ENCODE results near the gene TBCD.
A peak's percentile ranks its signal among the peaks of the same experiment; 100 is the strongest.
"Not testable (repeated sequence)": the region's sequence is repeated elsewhere in the genome, so short reads cannot be mapped to it uniquely, and the experiment has no call there.

The TBCD gene

DNA sequence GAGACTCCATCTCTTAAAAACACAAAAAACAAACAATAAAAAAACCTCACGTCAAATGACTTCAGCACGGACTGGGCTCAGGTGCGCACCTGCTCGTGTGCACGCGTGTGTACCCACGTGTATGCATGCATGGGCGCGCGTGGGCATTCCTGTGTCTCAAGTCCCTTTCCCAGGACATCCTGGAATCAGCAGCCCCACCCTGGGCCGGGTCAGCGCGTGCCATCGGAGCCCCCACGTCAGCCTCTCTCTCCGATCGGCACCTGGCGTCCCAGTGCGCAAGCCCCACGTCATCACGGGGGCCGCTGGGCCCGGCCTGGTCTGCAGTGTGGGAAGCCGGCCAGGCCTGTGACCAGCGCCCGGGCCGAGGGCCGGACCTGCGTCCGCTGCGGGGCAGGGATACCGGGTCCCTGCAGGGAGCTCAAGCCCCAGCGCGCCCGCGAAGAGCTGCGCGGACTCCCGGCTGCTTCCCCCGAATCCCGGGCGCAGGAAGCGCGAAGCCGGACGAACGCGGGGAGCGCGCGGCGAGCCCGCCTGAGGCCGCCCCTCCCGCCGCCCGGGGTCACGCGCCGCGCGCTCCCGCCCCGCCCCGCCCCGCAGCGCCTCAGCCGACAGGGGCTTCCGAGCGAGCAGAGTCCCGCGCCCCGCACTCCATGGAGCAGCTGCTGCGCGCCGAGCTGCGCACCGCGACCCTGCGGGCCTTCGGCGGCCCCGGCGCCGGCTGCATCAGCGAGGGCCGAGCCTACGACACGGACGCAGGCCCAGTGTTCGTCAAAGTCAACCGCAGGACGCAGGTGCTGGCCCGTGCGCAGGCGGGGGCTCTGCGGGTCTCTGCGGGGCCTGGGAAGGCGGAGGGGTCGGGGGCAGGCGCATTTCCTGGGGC is 16.6 kb upstream of the TBCD start, which contains the start of gene FN3K:
FN3K (plus strand) TSS at position 629 of the 880 bp plus-strand sequence; CDS start at position 651, 22 bp downstream.
- Histone ChIP-seq H3K4me3 (ENCODE audit: low read depth in 1 of 2, low read length in 2 of 2) (peak within 1 kb of the TSS; percentile 68 to 70), H3K9me3 (ENCODE audit: low read length) (peaks cover 2% of the 10 kb centered on the region), H3K9ac (ENCODE audit: low read length) (peak within 1 kb of the TSS; percentile 53), H3K36me3 (ENCODE audit: insufficient read depth, low read length) (peaks cover 5% of the 10 kb centered on the region), H3K27me3 (ENCODE audit: control insufficient read depth in 1 of 2, insufficient read depth in 2 of 2, low read length in 2 of 2) (no peaks in the 10 kb centered on the region), H3K4me1 (ENCODE audit: insufficient read depth, low read length) (peaks cover 10% of the 10 kb centered on the region), H3K27ac (ENCODE audit: low read depth, low read length) (peak within 1 kb of the TSS; percentile 88)

DNA sequence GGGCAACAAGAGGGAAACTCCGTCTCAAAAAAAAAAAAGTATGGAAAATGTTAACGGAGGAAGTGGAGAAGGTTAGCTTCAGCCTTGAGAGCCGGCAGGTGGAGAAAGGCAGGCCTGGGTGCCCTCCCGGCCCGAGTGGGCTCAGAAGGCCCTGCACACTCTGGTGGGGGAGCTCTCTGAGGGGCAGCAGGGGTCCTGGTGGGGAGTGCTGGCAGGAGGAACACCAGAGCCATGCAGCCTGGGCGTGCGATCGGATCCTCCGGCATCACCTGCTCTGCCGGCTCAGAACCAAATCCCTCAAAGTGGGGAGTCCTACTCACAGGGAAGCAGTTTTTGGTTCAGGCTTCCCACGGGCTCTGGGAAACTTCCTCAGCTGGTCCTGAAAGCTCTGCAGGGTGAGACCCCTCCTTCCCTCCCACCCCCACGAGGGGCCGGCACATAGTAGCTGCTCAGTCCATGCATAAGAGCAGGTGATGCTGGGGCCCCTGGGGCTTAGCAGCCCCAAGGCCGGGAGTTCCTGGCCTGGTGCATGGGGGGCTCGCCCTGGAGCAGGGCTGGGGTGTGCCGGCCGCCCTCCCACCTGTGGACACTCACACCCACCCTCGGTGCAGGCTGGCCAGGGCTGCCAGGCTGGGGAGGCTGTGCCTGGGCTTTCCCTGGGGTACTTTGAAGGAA is 15.2 kb upstream of the TBCD start:
- H3K27ac ChIP-seq (ENCODE audit: low read depth, low read length): no peak overlapping the region

DNA sequence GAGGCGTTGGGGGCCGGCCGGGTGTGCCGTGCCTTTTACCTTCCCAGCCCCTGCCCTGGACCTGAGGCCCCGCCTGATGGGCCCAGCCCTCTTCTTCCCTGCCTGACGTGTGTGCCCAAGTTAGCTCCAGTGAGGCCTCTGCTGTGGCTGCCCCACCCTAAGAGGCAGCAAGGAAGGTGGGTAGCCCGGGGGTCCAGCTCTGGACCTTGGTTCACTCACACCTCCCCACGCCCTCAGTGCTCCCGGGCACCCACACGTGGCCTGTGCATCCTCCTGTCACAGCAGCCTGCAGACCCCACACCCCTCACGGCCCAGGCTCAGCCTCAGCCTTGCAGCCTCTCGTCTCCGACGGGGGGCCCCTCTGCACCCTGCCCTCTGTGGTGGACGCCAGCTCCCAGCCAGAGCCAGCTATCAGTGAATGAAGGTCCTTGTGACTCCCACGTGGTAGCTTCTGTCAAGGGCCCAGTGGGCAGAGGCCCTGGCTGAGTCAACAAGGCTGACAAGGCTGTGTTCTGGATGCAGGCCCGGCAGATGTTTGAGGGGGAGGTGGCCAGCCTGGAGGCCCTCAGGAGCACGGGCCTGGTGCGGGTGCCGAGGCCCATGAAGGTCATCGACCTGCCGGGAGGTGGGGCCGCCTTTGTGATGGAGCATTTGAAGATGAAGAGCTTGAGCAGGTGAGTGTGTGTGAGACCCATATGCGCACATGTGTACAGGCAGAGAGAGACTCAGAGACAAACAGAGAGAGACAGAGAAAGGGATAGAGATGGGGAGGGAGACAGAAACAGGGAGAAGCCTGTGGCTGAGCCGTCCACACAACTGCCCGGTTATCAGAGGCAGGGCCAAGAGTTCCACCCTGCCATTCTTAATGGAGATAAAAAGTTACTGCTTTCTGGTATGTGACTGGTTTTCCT is 13.6 kb upstream of the TBCD start:
- H3K9ac ChIP-seq (ENCODE audit: low read length): no peak overlapping the region
- H3K4me1 ChIP-seq (ENCODE audit: insufficient read depth, low read length): peaks cover 10% of the 10 kb centered on the region
- no peak overlapping the region for H3K27ac ChIP-seq (ENCODE audit: low read depth, low read length)
- no peaks in the 10 kb centered on the region for H3K27me3 ChIP-seq (ENCODE audit: control insufficient read depth in 1 of 2, insufficient read depth in 2 of 2, low read length in 2 of 2)
- H3K4me3 ChIP-seq (ENCODE audit: low read depth in 1 of 2, low read length in 2 of 2): no peak overlapping the region
- peaks cover 28% of the 10 kb centered on the region for H3K36me3 ChIP-seq (ENCODE audit: insufficient read depth, low read length)
- peaks cover 9% of the 10 kb centered on the region for H3K9me3 ChIP-seq (ENCODE audit: low read length)

More for the DNA sequence above, 15.2 kb upstream of the TBCD start:
- H3K36me3 ChIP-seq (ENCODE audit: insufficient read depth, low read length): peaks cover 18% of the 10 kb centered on the region
- H3K4me3 ChIP-seq (ENCODE audit: low read depth in 1 of 2, low read length in 2 of 2): peak overlapping the region in 1 of 2 donors; percentile 70
- peaks cover 9% of the 10 kb centered on the region for H3K9me3 ChIP-seq (ENCODE audit: low read length)
- peak overlapping the region; percentile 53 for H3K9ac ChIP-seq (ENCODE audit: low read length)
- H3K4me1 ChIP-seq (ENCODE audit: insufficient read depth, low read length): peaks cover 10% of the 10 kb centered on the region
- no peaks in the 10 kb centered on the region for H3K27me3 ChIP-seq (ENCODE audit: control insufficient read depth in 1 of 2, insufficient read depth in 2 of 2, low read length in 2 of 2)

DNA sequence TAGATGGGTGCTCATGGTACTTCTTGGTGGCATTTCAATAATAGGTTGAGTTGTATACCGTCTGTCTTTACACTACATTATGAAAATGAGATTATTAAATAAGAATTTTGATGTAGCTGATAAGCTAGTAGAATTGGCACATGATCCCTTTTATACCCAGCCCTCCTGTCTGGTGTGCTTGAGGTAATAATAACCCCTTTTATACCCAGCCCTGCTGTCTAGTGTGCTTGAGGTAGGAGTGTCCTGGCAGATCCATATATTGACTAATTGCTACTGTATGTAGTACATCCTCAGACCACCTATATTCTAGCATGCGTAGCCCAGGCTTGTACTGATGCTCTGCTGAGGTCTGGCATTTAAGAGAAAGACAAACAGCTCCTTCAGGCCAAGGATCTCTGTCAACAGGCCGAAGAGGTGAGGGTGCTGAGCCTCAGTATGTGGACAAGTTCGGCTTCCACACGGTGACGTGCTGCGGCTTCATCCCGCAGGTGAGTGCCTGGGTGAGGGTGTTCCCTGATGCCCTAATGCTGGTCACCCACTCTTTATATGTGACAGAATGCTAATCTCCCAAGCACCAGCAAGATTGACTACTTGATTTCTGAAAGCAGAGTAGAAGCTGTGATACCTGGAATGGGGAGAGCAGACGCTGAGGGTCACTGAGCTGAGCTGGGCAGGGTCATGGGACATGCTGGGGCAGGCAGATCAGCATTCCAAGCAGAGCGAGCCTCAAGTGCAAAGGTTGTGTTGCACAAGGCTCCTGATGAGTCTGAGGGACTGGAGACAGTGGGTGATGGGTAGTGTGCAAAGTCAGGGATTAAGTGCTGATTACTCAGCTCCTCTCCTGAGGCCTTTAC is 10.7 kb upstream of the TBCD start:
- Histone ChIP-seq H3K27me3 (ENCODE audit: control insufficient read depth in 1 of 2, insufficient read depth in 2 of 2, low read length in 2 of 2) (no peaks in the 10 kb centered on the region), H3K4me1 (ENCODE audit: insufficient read depth, low read length) (peaks cover 8% of the 10 kb centered on the region), H3K4me3 (ENCODE audit: low read depth in 1 of 2, low read length in 2 of 2) (no peak overlapping the region), H3K9me3 (ENCODE audit: low read length) (peaks cover 9% of the 10 kb centered on the region), H3K36me3 (ENCODE audit: insufficient read depth, low read length) (peaks cover 34% of the 10 kb centered on the region), H3K27ac (ENCODE audit: low read depth, low read length) (no peak overlapping the region), H3K9ac (ENCODE audit: low read length) (no peak overlapping the region)

DNA sequence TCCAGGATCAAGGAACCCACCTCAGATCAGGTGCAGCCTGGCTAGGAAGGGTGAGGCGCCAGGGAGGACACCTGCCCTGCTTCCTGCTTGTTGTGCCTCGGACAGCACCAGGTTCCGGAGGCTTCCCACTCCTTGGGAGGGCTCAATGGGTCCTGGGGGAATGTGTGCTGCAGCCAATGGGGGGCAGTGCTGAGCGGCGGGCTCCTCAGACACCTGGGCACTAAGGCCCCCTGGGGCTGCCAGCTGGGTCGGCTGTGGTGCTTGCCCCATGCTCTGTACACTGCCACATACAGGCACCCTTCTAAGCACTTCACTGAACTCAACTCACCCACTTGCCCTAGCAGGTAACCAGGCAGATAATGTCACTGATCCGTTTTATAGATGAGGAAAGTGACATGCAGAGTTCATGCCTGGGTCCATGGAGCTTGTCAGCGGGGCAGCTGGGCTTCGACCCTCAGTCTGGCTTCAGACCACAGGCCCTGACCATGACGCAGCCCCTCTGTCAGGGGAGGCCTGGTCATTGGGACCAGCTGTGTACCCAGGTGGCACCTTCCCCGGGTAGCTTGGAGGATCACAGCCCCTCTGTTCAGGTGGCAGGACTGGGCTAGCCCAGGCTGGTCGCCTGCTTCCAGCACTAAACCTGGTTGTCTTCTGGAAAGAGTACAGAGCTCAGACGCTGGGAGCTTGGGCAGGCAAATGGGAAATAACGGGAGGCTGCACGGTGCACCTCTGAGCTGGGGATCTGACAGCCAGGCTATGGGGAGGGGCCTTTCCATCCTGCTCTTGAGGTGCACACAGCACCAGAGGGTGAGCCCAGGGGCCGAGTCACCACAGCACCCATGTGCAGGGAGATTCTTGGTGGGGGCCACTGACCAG is 8.3 kb upstream of the TBCD start:
- H3K9me3 ChIP-seq (ENCODE audit: low read length): peaks cover 9% of the 10 kb centered on the region
- H3K9ac ChIP-seq (ENCODE audit: low read length): no peak overlapping the region
- H3K36me3 ChIP-seq (ENCODE audit: insufficient read depth, low read length): peaks cover 34% of the 10 kb centered on the region
- no peak overlapping the region for H3K4me3 ChIP-seq (ENCODE audit: low read depth in 1 of 2, low read length in 2 of 2)
- no peaks in the 10 kb centered on the region for H3K4me1 ChIP-seq (ENCODE audit: insufficient read depth, low read length)
- no peaks in the 10 kb centered on the region for H3K27me3 ChIP-seq (ENCODE audit: control insufficient read depth in 1 of 2, insufficient read depth in 2 of 2, low read length in 2 of 2)
- H3K27ac ChIP-seq (ENCODE audit: low read depth, low read length): no peak overlapping the region

DNA sequence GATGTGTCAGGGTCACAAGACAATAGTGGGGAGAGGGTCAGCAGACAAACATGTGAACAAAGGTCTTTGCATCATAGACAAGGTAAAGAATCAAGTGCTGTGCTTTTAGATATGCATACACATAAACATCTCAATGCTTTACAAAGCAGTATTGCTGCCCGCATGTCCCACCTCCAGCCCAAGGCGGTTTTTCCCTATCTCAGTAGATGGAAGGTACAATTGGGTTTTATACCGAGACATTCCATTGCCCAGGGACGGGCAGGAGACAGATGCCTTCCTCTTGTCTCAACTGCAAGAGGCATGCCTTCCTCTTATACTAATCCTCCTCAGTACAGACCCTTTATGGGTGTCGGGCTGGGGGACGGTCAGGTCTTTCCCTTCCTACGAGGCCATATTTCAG is 7.1 kb upstream of the TBCD start:
- H3K4me1 ChIP-seq (ENCODE audit: insufficient read depth, low read length); H3K4me3 ChIP-seq (ENCODE audit: low read depth in 1 of 2, low read length in 2 of 2); H3K9ac ChIP-seq (ENCODE audit: low read length); H3K27me3 ChIP-seq (ENCODE audit: control insufficient read depth in 1 of 2, insufficient read depth in 2 of 2, low read length in 2 of 2); H3K9me3 ChIP-seq (ENCODE audit: low read length); H3K27ac ChIP-seq (ENCODE audit: low read depth, low read length): not testable (repeated sequence)
- H3K36me3 ChIP-seq (ENCODE audit: insufficient read depth, low read length): peaks cover 34% of the 10 kb centered on the region

DNA sequence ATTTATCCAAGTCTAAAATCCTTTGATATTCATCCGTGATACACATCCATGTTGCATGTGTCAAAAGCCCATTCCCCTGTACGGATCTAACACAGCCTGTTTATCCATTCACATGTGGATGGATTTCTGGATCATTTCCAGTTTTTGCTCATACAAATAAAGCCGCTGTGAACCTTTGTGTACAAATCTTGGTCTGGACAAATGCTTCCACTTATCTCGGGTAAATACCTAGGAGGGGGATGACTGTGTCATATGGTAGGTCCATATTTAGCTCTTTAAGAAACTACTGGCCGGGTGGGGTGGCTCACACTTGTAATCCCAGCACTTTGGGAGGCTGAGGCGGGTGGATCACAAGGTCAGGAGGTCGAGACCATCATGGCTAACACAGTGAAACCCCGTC is 6.3 kb upstream of the TBCD start:
- Histone ChIP-seq H3K36me3 (ENCODE audit: insufficient read depth, low read length) (peaks cover 27% of the 10 kb centered on the region), H3K4me3 (ENCODE audit: low read depth in 1 of 2, low read length in 2 of 2) (no peak overlapping the region), H3K9me3 (ENCODE audit: low read length) (peaks cover 4% of the 10 kb centered on the region), H3K27ac (ENCODE audit: low read depth, low read length) (no peak overlapping the region), H3K4me1 (ENCODE audit: insufficient read depth, low read length) (no peaks in the 10 kb centered on the region), H3K9ac (ENCODE audit: low read length) (no peak overlapping the region), H3K27me3 (ENCODE audit: control insufficient read depth in 1 of 2, insufficient read depth in 2 of 2, low read length in 2 of 2) (no peaks in the 10 kb centered on the region)

DNA sequence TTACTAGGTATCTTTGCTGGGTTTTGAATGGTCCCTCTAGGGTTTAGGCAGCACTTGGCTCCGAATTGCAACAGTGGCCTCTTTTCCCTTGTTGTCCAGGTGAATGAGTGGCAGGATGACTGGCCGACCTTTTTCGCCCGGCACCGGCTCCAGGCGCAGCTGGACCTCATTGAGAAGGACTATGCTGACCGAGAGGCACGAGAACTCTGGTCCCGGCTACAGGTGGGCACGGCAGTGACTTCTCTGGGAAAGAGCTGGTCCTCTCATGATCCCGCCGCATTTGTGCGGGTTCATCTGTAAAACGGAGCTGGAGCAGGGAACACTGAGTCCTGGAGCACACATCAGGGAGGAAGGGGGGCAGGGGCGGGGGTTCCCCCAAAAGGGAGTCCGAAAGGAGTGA is 3.1 kb upstream of the TBCD start:
- Histone ChIP-seq H3K9ac (ENCODE audit: low read length) (no peak overlapping the region), H3K27me3 (ENCODE audit: control insufficient read depth in 1 of 2, insufficient read depth in 2 of 2, low read length in 2 of 2) (no peaks in the 10 kb centered on the region), H3K36me3 (ENCODE audit: insufficient read depth, low read length) (peaks cover under 1% of the 10 kb centered on the region), H3K4me1 (ENCODE audit: insufficient read depth, low read length) (peaks cover 12% of the 10 kb centered on the region), H3K27ac (ENCODE audit: low read depth, low read length) (no peak overlapping the region), H3K9me3 (ENCODE audit: low read length) (no peaks in the 10 kb centered on the region), H3K4me3 (ENCODE audit: low read depth in 1 of 2, low read length in 2 of 2) (no peak overlapping the region)

DNA sequence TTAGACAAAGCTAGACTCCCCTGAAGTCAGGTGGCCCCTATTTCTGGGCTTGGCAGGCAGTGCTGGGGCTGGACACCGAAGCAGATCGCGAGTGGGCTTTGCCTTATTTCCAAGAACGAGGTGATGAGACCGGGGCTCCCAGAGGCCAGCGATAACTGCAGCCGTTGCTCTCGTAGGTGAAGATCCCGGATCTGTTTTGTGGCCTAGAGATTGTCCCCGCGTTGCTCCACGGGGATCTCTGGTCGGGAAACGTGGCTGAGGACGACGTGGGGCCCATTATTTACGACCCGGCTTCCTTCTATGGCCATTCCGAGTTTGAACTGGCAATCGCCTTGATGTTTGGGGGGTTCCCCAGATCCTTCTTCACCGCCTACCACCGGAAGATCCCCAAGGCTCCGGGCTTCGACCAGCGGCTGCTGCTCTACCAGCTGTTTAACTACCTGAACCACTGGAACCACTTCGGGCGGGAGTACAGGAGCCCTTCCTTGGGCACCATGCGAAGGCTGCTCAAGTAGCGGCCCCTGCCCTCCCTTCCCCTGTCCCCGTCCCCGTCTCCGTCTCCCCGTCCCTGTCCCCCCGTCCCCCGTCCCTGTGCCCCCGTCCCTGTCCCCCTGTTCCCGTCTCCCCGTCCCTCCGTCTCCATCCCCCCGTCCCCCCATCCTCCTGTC is 1.5 kb upstream of the TBCD start:
- Histone ChIP-seq H3K4me3 (ENCODE audit: low read depth in 1 of 2, low read length in 2 of 2) (no peak overlapping the region), H3K36me3 (ENCODE audit: insufficient read depth, low read length) (no peaks in the 10 kb centered on the region), H3K27ac (ENCODE audit: low read depth, low read length) (no peak overlapping the region), H3K9me3 (ENCODE audit: low read length) (no peaks in the 10 kb centered on the region), H3K9ac (ENCODE audit: low read length) (no peak overlapping the region), H3K27me3 (ENCODE audit: control insufficient read depth in 1 of 2, insufficient read depth in 2 of 2, low read length in 2 of 2) (no peaks in the 10 kb centered on the region), H3K4me1 (ENCODE audit: insufficient read depth, low read length) (peaks cover 12% of the 10 kb centered on the region)
